Measurements from ENCODE around the gene ATG5.

DNA sequence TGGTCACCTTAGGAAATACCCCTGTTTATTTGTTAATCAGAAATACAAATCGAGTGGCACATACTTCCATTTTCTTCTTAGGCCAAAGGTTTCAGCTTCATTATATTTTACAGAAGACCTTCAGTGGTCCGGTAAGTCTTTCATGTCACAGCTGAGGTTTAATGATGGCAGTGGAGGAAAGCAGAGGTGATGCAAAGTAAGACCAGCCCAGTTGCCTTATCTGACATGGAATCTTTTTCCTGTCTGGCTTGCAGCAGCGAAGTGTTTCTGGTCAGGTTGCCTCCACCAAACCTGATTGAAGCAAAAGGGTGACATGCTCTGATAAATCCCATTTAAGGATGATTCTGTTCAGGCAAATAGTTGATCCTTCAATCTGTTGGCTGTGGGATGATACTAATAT, 139.4 kb downstream of the ATG5 start:
- TF ChIP-seq, protein P1, sequence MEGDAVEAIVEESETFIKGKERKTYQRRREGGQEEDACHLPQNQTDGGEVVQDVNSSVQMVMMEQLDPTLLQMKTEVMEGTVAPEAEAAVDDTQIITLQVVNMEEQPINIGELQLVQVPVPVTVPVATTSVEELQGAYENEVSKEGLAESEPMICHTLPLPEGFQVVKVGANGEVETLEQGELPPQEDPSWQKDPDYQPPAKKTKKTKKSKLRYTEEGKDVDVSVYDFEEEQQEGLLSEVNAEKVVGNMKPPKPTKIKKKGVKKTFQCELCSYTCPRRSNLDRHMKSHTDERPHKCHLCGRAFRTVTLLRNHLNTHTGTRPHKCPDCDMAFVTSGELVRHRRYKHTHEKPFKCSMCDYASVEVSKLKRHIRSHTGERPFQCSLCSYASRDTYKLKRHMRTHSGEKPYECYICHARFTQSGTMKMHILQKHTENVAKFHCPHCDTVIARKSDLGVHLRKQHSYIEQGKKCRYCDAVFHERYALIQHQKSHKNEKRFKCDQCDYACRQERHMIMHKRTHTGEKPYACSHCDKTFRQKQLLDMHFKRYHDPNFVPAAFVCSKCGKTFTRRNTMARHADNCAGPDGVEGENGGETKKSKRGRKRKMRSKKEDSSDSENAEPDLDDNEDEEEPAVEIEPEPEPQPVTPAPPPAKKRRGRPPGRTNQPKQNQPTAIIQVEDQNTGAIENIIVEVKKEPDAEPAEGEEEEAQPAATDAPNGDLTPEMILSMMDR (conservative IDR thresholded peaks at IDR 0.05) = no peak
- TF ChIP-seq ZFX (IDR thresholded peaks at IDR 0.05) = no peak

Measured in C4-2B (cell line).